ENCODE results near the gene EHD1.

GRCh38 chr11:64913171-64913727, 34.8 kb upstream of the EHD1 start:
- TF ChIP-seq CTCF (conservative IDR thresholded peaks at IDR 0.05) (no peak), EZH2 (IDR thresholded peaks at IDR 0.05; ENCODE audit: low read depth) (no peak)

Measured in PC-9 (cell line).